GM23338 (cell line): ENCODE results near the gene GMEB2.

Experiments used
- CREB1 ChIP-seq: fragments of 250-450 bp; sonication (Bioruptor Pico); IDR thresholded peaks from 2 replicates; pipeline ENCODE4 v1.5.0; 2020; ENCODE audit warnings: low read depth, mild to moderate bottlenecking, moderate library complexity
- CTCF ChIP-seq, 2 experiments: fragments of 200-600 bp in 1 of 2; sonication (generic) in 1 of 2; conservative IDR thresholded peaks; 2 replicates each; pipeline versions ENCODE4 v1.5.1 to v1.6.1; 2016 to 2017; ENCODE audit warnings: antibody characterized with exemption in 2 of 2, low read depth in 2 of 2, mild to moderate bottlenecking in 2 of 2, moderate library complexity in 1 of 2
- POLR2AphosphoS5 ChIP-seq: IDR thresholded peaks from 2 replicates; pipeline ENCODE4 v1.6.1; 2016; ENCODE audit warnings: antibody characterized with exemption, low read depth

DNA sequence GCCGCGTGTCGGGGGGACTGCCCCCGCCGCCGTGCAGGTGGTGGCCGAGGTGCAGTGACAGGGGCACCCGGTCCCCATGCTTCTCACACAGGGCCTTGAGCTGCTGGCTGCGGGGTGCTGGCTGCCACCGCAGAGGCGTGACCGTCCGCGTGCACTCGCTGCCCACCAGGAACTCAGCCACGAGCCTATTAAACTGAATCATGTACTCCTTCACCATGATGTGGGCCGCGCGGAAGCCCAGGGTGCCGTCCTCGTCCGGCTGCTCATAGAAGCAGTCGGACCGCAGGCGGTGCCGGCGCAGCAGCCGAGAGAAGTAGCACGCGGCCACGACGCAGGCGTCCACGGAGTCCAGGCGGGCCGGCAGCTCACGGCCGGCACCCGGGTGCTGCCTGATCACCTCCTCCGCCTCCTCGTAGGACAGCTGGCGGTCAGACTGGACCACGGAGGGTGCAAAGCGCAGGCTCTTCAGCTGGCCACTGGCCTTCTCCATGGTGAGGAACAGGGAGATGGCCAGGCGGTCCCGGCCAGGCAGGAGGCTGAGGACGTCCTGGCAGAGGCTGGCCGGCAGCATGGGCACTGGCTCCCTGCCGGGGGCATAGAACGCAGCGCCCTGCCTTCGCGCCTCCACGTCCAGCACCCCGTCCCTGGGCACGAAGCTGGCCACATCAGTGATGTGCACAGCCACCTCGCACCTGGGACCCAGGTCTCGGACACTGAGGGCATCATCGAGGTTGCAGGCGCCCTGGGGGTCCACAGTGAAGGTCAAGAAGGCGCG, 62.7 kb downstream of the GMEB2 start:
- TF ChIP-seq CTCF (conservative IDR thresholded peaks at IDR 0.05; ENCODE audit: low read depth in 2 of 2) (no peak), POLR2AphosphoS5 (no peak), CREB1 (no peak)
